Uterus (tissue), 4 donors: ENCODE measurements around the gene FNIP2. TPM values are rescaled to one million over a fixed set of nuclear protein-coding genes. Genes with fewer than 3 reads are reported as not detected.
"Not testable (repeated sequence)": the region's sequence is repeated elsewhere in the genome, so short reads cannot be mapped to it uniquely, and the experiment has no call there.

Experiments
- DNase-seq, 2 donors: peaks; one replicate each; pipeline ENCODE4 v3.0.0-alpha.2; 2019 to 2020
- H3K27ac ChIP-seq, 2 donors: fragments of 200-600 bp; sonication (generic); 1 replicate in 1 of 2; 2 replicates in 1 of 2; pipeline ENCODE4 v1.5.1; 2016 to 2018
- H3K27me3 ChIP-seq, 2 donors: fragments of 200-600 bp; sonication (generic); one replicate each; pipeline ENCODE4 v1.5.1; 2018 to 2019; ENCODE audit warnings: control low read depth in 1 of 2
- H3K36me3 ChIP-seq, 2 donors: fragments of 200-600 bp; sonication (generic); one replicate each; pipeline ENCODE4 v1.5.1; 2019; ENCODE audit warnings: control low read depth in 1 of 2
- H3K4me1 ChIP-seq, 2 donors: fragments of 200-600 bp; sonication (generic); one replicate each; pipeline ENCODE4 v1.5.1; 2018 to 2019; ENCODE audit warnings: control low read depth in 1 of 2
- H3K4me3 ChIP-seq, 2 donors: fragments of 200-600 bp; sonication (generic); 1 replicate in 1 of 2; 2 replicates in 1 of 2; pipeline ENCODE4 v1.5.1; 2018 to 2019; ENCODE audit warnings: mild to moderate bottlenecking in 1 of 2
- H3K9me3 ChIP-seq, 2 donors: fragments of 200-600 bp; sonication (generic); one replicate each; pipeline ENCODE4 v1.5.1; 2019; ENCODE audit warnings: control low read depth in 1 of 2
- CTCF ChIP-seq, 4 experiments: fragments of 200-600 bp in 2 of 4; fragments of 450-650 bp in 2 of 4; sonication (generic) in 2 of 4; IDR thresholded peaks; one replicate each; pipeline ENCODE4 v1.5.1; 2016 to 2019; ENCODE audit warnings: antibody characterized with exemption in 4 of 4, mild to moderate bottlenecking in 2 of 4, moderate library complexity in 1 of 4
- POLR2A ChIP-seq, 2 donors: fragments of 450-650 bp; IDR thresholded peaks; one replicate each; pipeline ENCODE4 v1.6.1; 2016; ENCODE audit warnings: antibody characterized with exemption in 2 of 2, mild to moderate bottlenecking in 1 of 2, moderate library complexity in 1 of 2
- intact Hi-C: fragments of 100-400 bp; cut with DNase I; formaldehyde crosslinking; loops from one replicate; pipeline ENCODE4 v1.15.1; 2023; ENCODE audit warnings: low total_unique reads
- total RNA-seq, 4 donors: library from RNA; depleted of rRNA in 3 of 4; stranded (reverse); fragments of >200 nt in 3 of 4; gene quantifications; one replicate each; pipeline versions ENCODE4 v1.1.0 to v1.2.4, GENCODE V29; 2014 to 2023
- donor health status: DM: yes; HTN: yes; CAD: no.

Gene FNIP2
- total RNA-seq, 4 donors from 2014 or later = 8.5 to 61.9 (median 29.6) TPM

GRCh38 chr4:158877069-158877468, 108.2 kb downstream of the FNIP2 start:
- Histone ChIP-seq H3K36me3 (no peaks in the 10 kb centered on the region), H3K27me3 (no peaks in the 10 kb centered on the region), H3K4me1 (no peaks in the 10 kb centered on the region), H3K4me3 (no peak overlapping the region), H3K9me3 (no peaks in the 10 kb centered on the region), H3K27ac (no peak overlapping the region)
- DNase-seq = no peak
- TF ChIP-seq CTCF (IDR thresholded peaks at IDR 0.05) = no peak
- no peak for TF ChIP-seq POLR2A (IDR thresholded peaks at IDR 0.05)
- intact Hi-C loops = no loop called here

GRCh38 chr4:158882142-158882541, 113.3 kb downstream of the FNIP2 start:
- intact Hi-C loops, H3K9me3 ChIP-seq, DNase-seq, H3K27ac ChIP-seq, H3K4me3 ChIP-seq, H3K36me3 ChIP-seq, H3K27me3 ChIP-seq, H3K4me1 ChIP-seq: not testable (repeated sequence)

- no peak for TF ChIP-seq CTCF (IDR thresholded peaks at IDR 0.05)
- no peak for TF ChIP-seq POLR2A (IDR thresholded peaks at IDR 0.05)
- Histone ChIP-seq H3K4me3 (no peak overlapping the region), H3K27me3 (no peaks in the 10 kb centered on the region), H3K9me3 (no peaks in the 10 kb centered on the region), H3K36me3 (no peaks in the 10 kb centered on the region), H3K27ac (no peak overlapping the region), H3K4me1 (no peaks in the 10 kb centered on the region)
- intact Hi-C loops = no loop called here
- no peak for DNase-seq
Measured at GRCh38 chr4:158884280-158884679, 115.5 kb downstream of the FNIP2 start.

GRCh38 chr4:158885564-158885963, 116.7 kb downstream of the FNIP2 start:
- intact Hi-C loops = no loop called here
- no peak overlapping the region for H3K4me3 ChIP-seq
- H3K27ac ChIP-seq = no peak overlapping the region
- no peaks in the 10 kb centered on the region for H3K4me1 ChIP-seq
- TF ChIP-seq CTCF (IDR thresholded peaks at IDR 0.05) (no peak), POLR2A (IDR thresholded peaks at IDR 0.05) (no peak)
- H3K27me3 ChIP-seq = no peaks in the 10 kb centered on the region
- H3K36me3 ChIP-seq = no peaks in the 10 kb centered on the region
- no peaks in the 10 kb centered on the region for H3K9me3 ChIP-seq
- DNase-seq = no peak

GRCh38 chr4:158890294-158890693, 121.5 kb downstream of the FNIP2 start:
- intact Hi-C loops = no loop called here
- no peaks in the 10 kb centered on the region for H3K36me3 ChIP-seq
- no peaks in the 10 kb centered on the region for H3K4me1 ChIP-seq
- no peak overlapping the region for H3K4me3 ChIP-seq
- no peak overlapping the region for H3K27ac ChIP-seq
- H3K27me3 ChIP-seq = no peaks in the 10 kb centered on the region
- no peaks in the 10 kb centered on the region for H3K9me3 ChIP-seq
- DNase-seq = no peak
- no peak for TF ChIP-seq POLR2A (IDR thresholded peaks at IDR 0.05)
- TF ChIP-seq CTCF (IDR thresholded peaks at IDR 0.05) = no peak

- DNase-seq = no peak
- H3K27ac ChIP-seq = no peak overlapping the region
- no peaks in the 10 kb centered on the region for H3K27me3 ChIP-seq
- TF ChIP-seq POLR2A (IDR thresholded peaks at IDR 0.05) (no peak), CTCF (IDR thresholded peaks at IDR 0.05) (no peak)
- H3K4me1 ChIP-seq = no peaks in the 10 kb centered on the region
- no peak overlapping the region for H3K4me3 ChIP-seq
- intact Hi-C loops = no loop called here
- no peaks in the 10 kb centered on the region for H3K36me3 ChIP-seq
- no peaks in the 10 kb centered on the region for H3K9me3 ChIP-seq
Measured at GRCh38 chr4:158891256-158891655, 122.4 kb downstream of the FNIP2 start.
